Peyer's patch (tissue), 4 donors: Measurements from ENCODE around the gene ALDH3A1.

ENCODE experiments used
- CTCF ChIP-seq, 6 experiments: fragments of 450-650 bp in 4 of 6; fragments of 200-600 bp in 2 of 6; sonication (generic) in 1 of 6; IDR thresholded peaks; one replicate each; pipeline ENCODE4 v1.5.1; 2017 to 2019; ENCODE audit warnings: antibody characterized with exemption in 6 of 6, mild to moderate bottlenecking in 3 of 6, moderate library complexity in 1 of 6
- POLR2A ChIP-seq, 2 donors: fragments of 450-650 bp; IDR thresholded peaks; one replicate each; pipeline ENCODE4 v1.5.1; 2017; ENCODE audit warnings: antibody characterized with exemption in 2 of 2, mild to moderate bottlenecking in 2 of 2, moderate library complexity in 2 of 2

- TF ChIP-seq POLR2A (IDR thresholded peaks at IDR 0.05), result no peak
- TF ChIP-seq CTCF (IDR thresholded peaks at IDR 0.05), result no peak
These were observed 7.2 kb downstream of the ALDH3A1 start for GRCh38 chr17:19740933-19741332.
